ENCODE results near the gene PPP1R3C. TPM values are rescaled to one million over a fixed set of nuclear protein-coding genes. Genes with fewer than 3 reads are reported as not detected.

PPP1R3C gene
- total RNA-seq = 2.6 and 4.1 TPM in 2 replicates

DNA sequence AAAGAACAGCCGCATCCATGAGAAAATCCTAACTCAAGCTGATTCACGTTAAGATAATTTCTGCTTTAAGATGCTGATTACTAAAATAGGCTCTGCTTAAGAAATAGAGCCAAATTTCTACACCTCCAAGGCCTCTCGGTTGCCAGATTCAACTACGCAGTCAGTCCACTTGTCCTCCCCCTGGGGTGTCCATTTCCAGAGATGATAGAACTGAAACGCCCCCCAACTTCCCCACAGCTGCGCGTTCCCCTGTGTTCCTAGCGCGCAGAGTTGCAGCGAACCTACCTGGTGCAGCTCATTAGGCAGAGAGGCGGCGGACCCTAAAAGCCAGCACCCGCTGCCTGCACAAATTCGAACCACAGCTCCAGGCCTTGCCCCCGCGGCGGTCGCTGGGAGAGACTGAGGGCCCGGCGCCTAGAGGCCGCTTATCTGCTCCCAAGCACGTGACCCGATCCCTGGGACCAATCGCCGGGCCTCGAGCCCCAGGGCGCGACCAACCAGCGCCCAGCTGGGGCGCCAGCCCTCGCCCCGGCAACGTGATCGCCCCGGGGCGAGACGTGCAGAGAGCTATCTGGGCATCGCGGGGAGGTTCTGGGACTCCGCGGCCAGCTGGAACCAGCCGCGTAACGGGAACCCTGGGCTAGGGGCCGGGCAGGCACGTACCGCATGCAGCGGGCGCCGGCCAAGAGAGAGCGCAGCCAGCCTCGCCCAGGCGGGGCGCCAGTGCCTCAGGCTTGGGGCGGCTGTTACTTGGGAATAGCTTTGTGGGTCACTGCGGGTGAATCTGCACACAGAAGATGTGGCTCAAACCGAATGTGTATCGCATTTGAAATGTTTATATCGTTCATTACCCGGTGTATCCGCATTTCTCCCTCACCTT is at the start of gene PPP1R3C:
TSS of gene PPP1R3C (minus strand) at position 401 of the 880 bp plus-strand sequence. CDS start at position 299, 102 bp downstream.

Other genes with a start within 250 kb of the PPP1R3C start
- gene HECTD2, start 222.7 kb downstream of the PPP1R3C start, total RNA-seq = 6.3 and 7.0 TPM in 2 replicates
- gene TNKS2, start 165.4 kb upstream of the PPP1R3C start, total RNA-seq = 28.3 and 36.4 TPM in 2 replicates